Thyroid gland (tissue), 4 donors: Measurements from ENCODE around the gene PPP1R2. TPM values are rescaled to one million over a fixed set of nuclear protein-coding genes. Genes with fewer than 3 reads are reported as not detected.

Experiments used
- DNase-seq, 2 donors: peaks; one replicate each; pipeline ENCODE4 v3.0.0-alpha.2; 2019
- H3K27ac ChIP-seq, 3 donors: fragments of 200-600 bp; sonication (generic); 1 replicate in 2 of 3; 2 replicates in 1 of 3; pipeline ENCODE4 v1.5.1; 2016 to 2019; ENCODE audit warnings: mild to moderate bottlenecking in 1 of 3, moderate library complexity in 1 of 3
- H3K27me3 ChIP-seq: fragments of 200-600 bp; sonication (generic); one replicate; pipeline ENCODE4 v1.5.1; 2019
- H3K36me3 ChIP-seq, 2 donors: fragments of 200-600 bp; sonication (generic); one replicate each; pipeline ENCODE4 v1.5.1; 2016 to 2019
- H3K4me1 ChIP-seq, 2 donors: fragments of 200-600 bp; sonication (generic); one replicate each; pipeline ENCODE4 v1.5.1; 2017 to 2019
- H3K4me3 ChIP-seq, 3 donors: fragments of 200-600 bp; sonication (generic); replicated peaks in 1 of 3; 1 replicate in 2 of 3; 2 replicates in 1 of 3; pipeline ENCODE4 v1.5.1; 2016; ENCODE audit warnings: mild to moderate bottlenecking in 1 of 3
- H3K9me3 ChIP-seq: fragments of 200-600 bp; sonication (generic); one replicate; pipeline ENCODE4 v1.5.1; 2017
- CTCF ChIP-seq, 6 experiments: fragments of 200-600 bp in 3 of 6; fragments of 450-650 bp in 3 of 6; sonication (generic) in 3 of 6; IDR thresholded peaks; one replicate each; pipeline ENCODE4 v1.5.1; 2016 to 2019; ENCODE audit warnings: antibody characterized with exemption in 6 of 6, mild to moderate bottlenecking in 2 of 6, inconsistent platforms in 1 of 6, moderate library complexity in 1 of 6
- POLR2A ChIP-seq, 2 donors: fragments of 450-650 bp; IDR thresholded peaks; one replicate each; pipeline ENCODE4 v1.6.1; 2017; ENCODE audit warnings: antibody characterized with exemption in 2 of 2, mild to moderate bottlenecking in 2 of 2, moderate library complexity in 1 of 2
- WGBS, 2 donors: methylation state at CpG; one replicate each; pipeline ENCODE4 v1.1.5; 2017; 5-methylcytosine and 5-hydroxymethylcytosine counted together
- intact Hi-C: fragments of 100-400 bp; cut with DNase I; formaldehyde crosslinking; loops from one replicate; pipeline ENCODE4 v1.15.1; 2023
- total RNA-seq, 4 donors: library from RNA; depleted of rRNA; stranded (reverse); fragments of >200 nt; gene quantifications; one replicate each; pipeline ENCODE4 v1.2.3, GENCODE V29; 2016

The PPP1R2 gene
- total RNA-seq, 4 donors from 2014 or later, result 76.2 to 113 (median 99.9) TPM

- intact Hi-C loops, result no loop called here
- H3K27me3 ChIP-seq, result no peaks in the 10 kb centered on the region
- no peak overlapping the region for H3K27ac ChIP-seq
- no peak for TF ChIP-seq CTCF (IDR thresholded peaks at IDR 0.05)
- TF ChIP-seq POLR2A (IDR thresholded peaks at IDR 0.05), result no peak
- no peaks in the 10 kb centered on the region for H3K9me3 ChIP-seq
- no peak for DNase-seq
- H3K4me3 ChIP-seq, result no peak overlapping the region
- WGBS, 2 donors, result 93% methylated on average over 10 to 12 of the region's 12 CpGs
- H3K36me3 ChIP-seq, result no peaks in the 10 kb centered on the region
- no peaks in the 10 kb centered on the region for H3K4me1 ChIP-seq
These were observed 36.2 kb upstream of the PPP1R2 start for GRCh38 chr3:195579281-195579680.

- WGBS, 2 donors, result 89 to 92% methylated on average over 6 of the region's 6 CpGs
- no peak for DNase-seq
- TF ChIP-seq CTCF (IDR thresholded peaks at IDR 0.05) (no peak), POLR2A (IDR thresholded peaks at IDR 0.05) (no peak)
- intact Hi-C loops, result no loop called here
- Histone ChIP-seq H3K27ac (no peak overlapping the region), H3K36me3 (no peaks in the 10 kb centered on the region), H3K4me3 (no peak overlapping the region), H3K9me3 (no peaks in the 10 kb centered on the region), H3K4me1 (no peaks in the 10 kb centered on the region), H3K27me3 (no peaks in the 10 kb centered on the region)
These were observed 35.4 kb upstream of the PPP1R2 start for GRCh38 chr3:195578565-195578964.

GRCh38 chr3:195577645-195578177 is 34.6 kb upstream of the PPP1R2 start:
- Histone ChIP-seq H3K4me1 (no peaks in the 10 kb centered on the region), H3K27me3 (no peaks in the 10 kb centered on the region), H3K27ac (no peak overlapping the region), H3K4me3 (no peak overlapping the region), H3K36me3 (no peaks in the 10 kb centered on the region), H3K9me3 (no peaks in the 10 kb centered on the region)
- WGBS, 2 donors, result 78 to 80% methylated on average over 9 of the region's 9 CpGs
- no peak for TF ChIP-seq POLR2A (IDR thresholded peaks at IDR 0.05)
- no peak for TF ChIP-seq CTCF (IDR thresholded peaks at IDR 0.05)
- no peak for DNase-seq
- intact Hi-C loops, result no loop called here

- no peaks in the 10 kb centered on the region for H3K9me3 ChIP-seq
- 83 to 85% methylated on average over 8 of the region's 8 CpGs for WGBS, 2 donors
- TF ChIP-seq CTCF (IDR thresholded peaks at IDR 0.05) (peak in 1 of 6 experiments; percentile 9), POLR2A (IDR thresholded peaks at IDR 0.05) (no peak)
- H3K27ac ChIP-seq, result no peak overlapping the region
- H3K4me1 ChIP-seq, result no peaks in the 10 kb centered on the region
- no peaks in the 10 kb centered on the region for H3K36me3 ChIP-seq
- no peak overlapping the region for H3K4me3 ChIP-seq
- no peaks in the 10 kb centered on the region for H3K27me3 ChIP-seq
- DNase-seq, result no peak
- intact Hi-C loops, result no loop called here
These were observed 31.6 kb upstream of the PPP1R2 start for GRCh38 chr3:195574497-195575304.
